Hepatocyte (in vitro differentiated cells): Measurements from ENCODE around the gene ARHGEF40. TPM values are rescaled to one million over a fixed set of nuclear protein-coding genes. Genes with fewer than 3 reads are reported as not detected.

Source experiments
- DNase-seq: peaks from one replicate; pipeline ENCODE4 v3.0.0-alpha.2; 2016; ENCODE audit warnings: low spot score
- H2AFZ ChIP-seq: fragments of 200-600 bp; sonication (generic); 2 replicates; pipeline ENCODE4 v1.6.0; 2016; ENCODE audit warnings: antibody characterized with exemption, mild to moderate bottlenecking
- H3K27ac ChIP-seq: fragments of 200-600 bp; sonication (generic); 2 replicates; pipeline ENCODE4 v1.5.1; 2016; ENCODE audit warnings: mild to moderate bottlenecking
- H3K27me3 ChIP-seq: fragments of 200-600 bp; sonication (generic); 2 replicates; pipeline ENCODE4 v1.6.1; 2016
- H3K36me3 ChIP-seq: fragments of 200-600 bp; sonication (generic); replicated peaks from 2 replicates; pipeline ENCODE4 v1.5.1; 2016; ENCODE audit warnings: low read depth; ENCODE audit not compliant: insufficient read depth
- H3K4me1 ChIP-seq: fragments of 200-600 bp; sonication (generic); 2 replicates; pipeline ENCODE4 v1.5.1; 2016; ENCODE audit warnings: mild to moderate bottlenecking, moderate library complexity; ENCODE audit not compliant: insufficient read depth
- H3K4me2 ChIP-seq: fragments of 200-600 bp; sonication (generic); 2 replicates; pipeline ENCODE4 v1.6.0; 2016
- H3K4me3 ChIP-seq: fragments of 200-600 bp; sonication (generic); 2 replicates; pipeline ENCODE4 v1.5.1; 2016; ENCODE audit warnings: mild to moderate bottlenecking
- H3K79me2 ChIP-seq: fragments of 200-600 bp; sonication (generic); 2 replicates; pipeline ENCODE4 v1.6.0; 2017; ENCODE audit warnings: mild to moderate bottlenecking
- H3K9me2 ChIP-seq: fragments of 200-600 bp; sonication (generic); replicated peaks from 2 replicates; pipeline ENCODE4 v1.6.0; 2017; ENCODE audit warnings: mild to moderate bottlenecking; ENCODE audit not compliant: insufficient read depth
- H3K9me3 ChIP-seq: fragments of 200-600 bp; sonication (generic); 2 replicates; pipeline ENCODE4 v1.5.1; 2016; ENCODE audit warnings: low read depth, mild to moderate bottlenecking
- H4K20me1 ChIP-seq: fragments of 200-600 bp; sonication (generic); 2 replicates; pipeline ENCODE4 v1.6.0; 2016; ENCODE audit warnings: mild to moderate bottlenecking; ENCODE audit not compliant: insufficient read depth, poor library complexity, severe bottlenecking
- EZH2 ChIP-seq: fragments of 200-600 bp; sonication (generic); IDR thresholded peaks from 2 replicates; pipeline ENCODE4 v1.6.1; 2016; ENCODE audit warnings: antibody characterized with exemption, mild to moderate bottlenecking, borderline replicate concordance
- EZH2phosphoT487 ChIP-seq: fragments of 200-600 bp; sonication (generic); IDR thresholded peaks from one replicate; pipeline ENCODE4 v1.6.1; 2018; ENCODE audit warnings: antibody characterized with exemption, mild to moderate bottlenecking, low read depth, moderate library complexity; ENCODE audit not compliant: unreplicated experiment, severe bottlenecking
- WGBS: methylation state at CpG from one replicate; pipeline ENCODE4 v1.1.6; 2016; ENCODE audit warnings: low lambda C conversion rate; ENCODE audit errors: missing lambda C conversion rate; 5-methylcytosine and 5-hydroxymethylcytosine counted together
- polyA plus RNA-seq: library from polyadenylated mRNA; unstranded; fragments of >200 nt; fragmentation: Nextera tagmentation; extraction: Ambion mirVana; gene quantifications from 2 replicates; pipeline ENCODE4 v1.2.1, GENCODE V29; 2016
- total RNA-seq: library from RNA; depleted of rRNA; stranded (reverse); fragments of >200 nt; gene quantifications from 2 replicates; pipeline ENCODE4 v1.2.3, GENCODE V29; 2014
- TF ChIP-seq, protein P1 (sequence below): fragments of 200-600 bp; sonication (generic); IDR thresholded peaks from 2 replicates; pipeline ENCODE4 v1.5.1; 2016; ENCODE audit warnings: antibody characterized with exemption, mild to moderate bottlenecking; ENCODE audit not compliant: poor library complexity

ARHGEF40 gene
- total and polyA plus RNA-seq, 2 experiments from 2014 or later, result 38.1 to 53.7 TPM

DNA sequence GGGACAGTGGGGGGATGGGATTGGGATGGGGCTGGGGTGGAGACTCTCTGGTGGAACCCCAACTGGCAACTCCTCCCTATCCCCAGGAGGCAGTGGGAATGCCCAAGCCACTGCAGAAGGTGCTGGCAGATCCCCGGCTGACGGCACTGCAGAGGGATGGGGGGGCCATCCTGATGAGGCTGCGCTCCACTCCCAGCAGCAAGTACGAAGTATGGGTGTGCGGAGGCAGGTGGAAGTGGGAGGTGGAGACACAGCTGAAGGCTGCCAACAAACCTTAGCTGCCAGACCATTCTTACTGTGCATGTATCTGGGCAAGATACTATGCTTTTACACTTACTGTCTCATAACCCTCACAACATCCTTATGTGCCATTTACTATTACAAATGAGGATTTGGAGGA is 8.2 kb downstream of the ARHGEF40 start:
- H3K9me2 ChIP-seq, result no peaks in the 10 kb centered on the region
- no peaks in the 10 kb centered on the region for H3K27me3 ChIP-seq
- H3K4me3 ChIP-seq, result no peak overlapping the region
- H3K9me3 ChIP-seq, result no peaks in the 10 kb centered on the region
- WGBS, result 95% methylated on average over 4 of the region's 5 CpGs
- H3K4me2 ChIP-seq, result no peak overlapping the region
- H3K36me3 ChIP-seq, result no peaks in the 10 kb centered on the region
- peaks cover 5% of the 10 kb centered on the region for H4K20me1 ChIP-seq
- TF ChIP-seq EZH2 (no peak), EZH2phosphoT487 (no peak)
- TF ChIP-seq, protein P1, sequence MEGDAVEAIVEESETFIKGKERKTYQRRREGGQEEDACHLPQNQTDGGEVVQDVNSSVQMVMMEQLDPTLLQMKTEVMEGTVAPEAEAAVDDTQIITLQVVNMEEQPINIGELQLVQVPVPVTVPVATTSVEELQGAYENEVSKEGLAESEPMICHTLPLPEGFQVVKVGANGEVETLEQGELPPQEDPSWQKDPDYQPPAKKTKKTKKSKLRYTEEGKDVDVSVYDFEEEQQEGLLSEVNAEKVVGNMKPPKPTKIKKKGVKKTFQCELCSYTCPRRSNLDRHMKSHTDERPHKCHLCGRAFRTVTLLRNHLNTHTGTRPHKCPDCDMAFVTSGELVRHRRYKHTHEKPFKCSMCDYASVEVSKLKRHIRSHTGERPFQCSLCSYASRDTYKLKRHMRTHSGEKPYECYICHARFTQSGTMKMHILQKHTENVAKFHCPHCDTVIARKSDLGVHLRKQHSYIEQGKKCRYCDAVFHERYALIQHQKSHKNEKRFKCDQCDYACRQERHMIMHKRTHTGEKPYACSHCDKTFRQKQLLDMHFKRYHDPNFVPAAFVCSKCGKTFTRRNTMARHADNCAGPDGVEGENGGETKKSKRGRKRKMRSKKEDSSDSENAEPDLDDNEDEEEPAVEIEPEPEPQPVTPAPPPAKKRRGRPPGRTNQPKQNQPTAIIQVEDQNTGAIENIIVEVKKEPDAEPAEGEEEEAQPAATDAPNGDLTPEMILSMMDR, result no peak
- no peak overlapping the region for H2AFZ ChIP-seq
- DNase-seq, result no peak
- H3K4me1 ChIP-seq, result no peaks in the 10 kb centered on the region
- peaks cover 13% of the 10 kb centered on the region for H3K79me2 ChIP-seq
- no peak overlapping the region for H3K27ac ChIP-seq

DNA sequence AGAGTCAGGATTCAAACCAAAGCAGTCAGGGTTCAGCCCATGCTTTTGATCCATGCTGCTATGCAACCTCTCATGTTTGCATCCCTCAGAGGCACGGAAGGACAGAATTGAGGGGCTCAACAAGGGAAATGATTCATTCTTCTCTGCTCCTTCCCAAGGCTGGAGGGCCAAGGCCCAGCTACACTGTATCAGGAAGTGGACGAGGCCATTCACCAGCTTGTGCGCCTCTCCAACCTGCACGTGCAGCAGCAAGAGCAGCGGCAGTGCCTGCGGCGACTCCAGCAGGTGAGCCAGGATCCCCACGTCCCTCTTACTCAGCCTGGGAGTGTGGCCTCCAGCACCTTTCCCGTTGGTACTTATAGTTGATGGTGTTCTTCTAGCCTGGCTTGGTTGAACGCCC is 8.6 kb downstream of the ARHGEF40 start:
- H3K4me2 ChIP-seq, result no peak overlapping the region
- no peaks in the 10 kb centered on the region for H3K27me3 ChIP-seq
- no peak overlapping the region for H3K4me3 ChIP-seq
- H3K9me2 ChIP-seq, result no peaks in the 10 kb centered on the region
- peaks cover under 1% of the 10 kb centered on the region for H4K20me1 ChIP-seq
- H2AFZ ChIP-seq, result no peak overlapping the region
- H3K79me2 ChIP-seq, result peaks cover 8% of the 10 kb centered on the region
- no peak for DNase-seq
- WGBS, result 93% methylated on average over 10 of the region's 10 CpGs
- no peaks in the 10 kb centered on the region for H3K9me3 ChIP-seq
- H3K4me1 ChIP-seq, result no peaks in the 10 kb centered on the region
- no peaks in the 10 kb centered on the region for H3K36me3 ChIP-seq
- TF ChIP-seq EZH2phosphoT487 (no peak), EZH2 (no peak)
- TF ChIP-seq, protein P1, result no peak
- no peak overlapping the region for H3K27ac ChIP-seq

DNA sequence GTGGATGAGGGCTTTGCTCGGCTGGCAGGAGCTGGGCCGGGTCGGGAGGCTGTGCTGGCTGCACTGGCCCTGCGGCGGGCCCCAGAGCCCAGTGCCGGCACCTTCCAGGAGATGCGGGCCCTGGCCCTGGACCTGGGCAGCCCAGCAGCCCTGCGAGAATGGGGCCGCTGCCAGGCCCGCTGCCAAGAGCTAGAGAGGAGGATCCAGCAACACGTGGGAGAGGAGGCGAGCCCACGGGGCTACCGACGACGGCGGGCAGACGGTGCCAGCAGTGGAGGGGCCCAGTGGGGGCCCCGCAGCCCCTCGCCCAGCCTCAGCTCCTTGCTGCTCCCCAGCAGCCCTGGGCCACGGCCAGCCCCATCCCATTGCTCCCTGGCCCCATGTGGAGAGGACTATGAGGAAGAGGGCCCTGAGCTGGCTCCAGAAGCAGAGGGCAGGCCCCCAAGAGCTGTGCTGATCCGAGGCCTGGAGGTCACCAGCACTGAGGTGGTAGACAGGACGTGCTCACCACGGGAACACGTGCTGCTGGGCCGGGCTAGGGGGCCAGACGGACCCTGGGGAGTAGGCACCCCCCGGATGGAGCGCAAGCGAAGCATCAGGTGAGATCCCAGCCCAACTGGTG is 11.5 kb downstream of the ARHGEF40 start:
- H3K27ac ChIP-seq, result no peak overlapping the region
- H3K4me2 ChIP-seq, result no peak overlapping the region
- H3K36me3 ChIP-seq, result no peaks in the 10 kb centered on the region
- TF ChIP-seq, protein P1, result no peak
- TF ChIP-seq EZH2 (no peak), EZH2phosphoT487 (no peak)
- H4K20me1 ChIP-seq, result no peaks in the 10 kb centered on the region
- no peaks in the 10 kb centered on the region for H3K79me2 ChIP-seq
- H3K9me2 ChIP-seq, result no peaks in the 10 kb centered on the region
- no peaks in the 10 kb centered on the region for H3K9me3 ChIP-seq
- H2AFZ ChIP-seq, result no peak overlapping the region
- no peak overlapping the region for H3K4me3 ChIP-seq
- no peaks in the 10 kb centered on the region for H3K4me1 ChIP-seq
- no peaks in the 10 kb centered on the region for H3K27me3 ChIP-seq
- 94% methylated on average over 29 of the region's 30 CpGs for WGBS
- no peak for DNase-seq
